ENCODE results near the gene PDE4D.

DNA sequence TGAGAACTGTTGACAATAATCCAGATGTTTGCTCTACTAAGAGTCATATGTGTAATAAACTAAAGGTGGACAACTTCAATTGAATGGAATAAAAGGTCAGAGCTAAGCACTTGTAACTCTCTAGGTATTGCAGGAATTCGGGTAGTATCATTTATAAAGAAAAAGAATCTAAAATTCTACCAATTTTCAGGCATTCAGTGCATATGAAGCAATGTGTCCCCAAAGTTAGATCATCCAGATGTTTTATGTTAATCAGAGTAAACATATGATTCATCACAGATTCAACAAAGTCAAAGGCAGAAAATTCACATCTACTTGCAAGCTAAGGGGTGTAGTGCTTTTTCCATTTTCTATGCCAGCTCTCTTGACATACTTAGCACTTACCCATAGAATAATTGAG, 477.1 kb downstream of the PDE4D start:
- TF ChIP-seq EP300 (IDR thresholded peaks at IDR 0.05) (no peak), POLR2A (IDR thresholded peaks at IDR 0.05) (no peak), POLR2AphosphoS5 (IDR thresholded peaks at IDR 0.05) (peak; percentile 13)
- TF ChIP-seq, protein P1, sequence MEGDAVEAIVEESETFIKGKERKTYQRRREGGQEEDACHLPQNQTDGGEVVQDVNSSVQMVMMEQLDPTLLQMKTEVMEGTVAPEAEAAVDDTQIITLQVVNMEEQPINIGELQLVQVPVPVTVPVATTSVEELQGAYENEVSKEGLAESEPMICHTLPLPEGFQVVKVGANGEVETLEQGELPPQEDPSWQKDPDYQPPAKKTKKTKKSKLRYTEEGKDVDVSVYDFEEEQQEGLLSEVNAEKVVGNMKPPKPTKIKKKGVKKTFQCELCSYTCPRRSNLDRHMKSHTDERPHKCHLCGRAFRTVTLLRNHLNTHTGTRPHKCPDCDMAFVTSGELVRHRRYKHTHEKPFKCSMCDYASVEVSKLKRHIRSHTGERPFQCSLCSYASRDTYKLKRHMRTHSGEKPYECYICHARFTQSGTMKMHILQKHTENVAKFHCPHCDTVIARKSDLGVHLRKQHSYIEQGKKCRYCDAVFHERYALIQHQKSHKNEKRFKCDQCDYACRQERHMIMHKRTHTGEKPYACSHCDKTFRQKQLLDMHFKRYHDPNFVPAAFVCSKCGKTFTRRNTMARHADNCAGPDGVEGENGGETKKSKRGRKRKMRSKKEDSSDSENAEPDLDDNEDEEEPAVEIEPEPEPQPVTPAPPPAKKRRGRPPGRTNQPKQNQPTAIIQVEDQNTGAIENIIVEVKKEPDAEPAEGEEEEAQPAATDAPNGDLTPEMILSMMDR (IDR thresholded peaks at IDR 0.05): no peak
